ENCODE measurements around the gene ATP6V0C.
A peak's percentile ranks its signal among the peaks of the same experiment; 100 is the strongest.

Gene ATP6V0C

DNA sequence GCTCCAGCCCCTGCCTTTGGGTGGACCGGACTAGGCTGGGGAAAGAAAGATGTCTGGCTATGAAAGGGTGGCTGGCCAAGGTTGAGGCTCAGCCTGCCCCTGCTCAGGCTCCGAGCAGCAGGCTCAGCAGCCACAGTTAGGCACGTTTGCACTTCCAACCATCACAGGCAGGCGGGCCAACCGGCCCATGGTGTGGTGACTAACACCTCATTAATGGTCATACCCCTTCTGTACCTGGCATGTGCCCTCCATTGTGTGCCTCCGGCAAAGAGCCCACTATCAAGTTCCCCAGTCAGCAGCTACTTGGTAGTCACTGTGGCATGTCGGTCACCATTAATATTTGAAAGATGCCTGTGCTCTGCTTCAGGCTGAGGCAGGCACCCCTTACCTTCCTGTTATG, 32.1 kb upstream of the ATP6V0C start:
- H3K4me1 Mint-ChIP-seq = peaks cover 12% of the 10 kb centered on the region
- no peaks in the 10 kb centered on the region for H3K9me3 Mint-ChIP-seq
- peaks cover 2% of the 10 kb centered on the region for H3K36me3 Mint-ChIP-seq
- ATAC-seq (ENCODE audit: low read depth) (no peak), DNase-seq (ENCODE audit: low spot score in 2 of 2) (no peak)
- no peak overlapping the region for H3K4me3 Mint-ChIP-seq
- H3K27me3 Mint-ChIP-seq = no peaks in the 10 kb centered on the region
- H3K27ac Mint-ChIP-seq = no peak overlapping the region

DNA sequence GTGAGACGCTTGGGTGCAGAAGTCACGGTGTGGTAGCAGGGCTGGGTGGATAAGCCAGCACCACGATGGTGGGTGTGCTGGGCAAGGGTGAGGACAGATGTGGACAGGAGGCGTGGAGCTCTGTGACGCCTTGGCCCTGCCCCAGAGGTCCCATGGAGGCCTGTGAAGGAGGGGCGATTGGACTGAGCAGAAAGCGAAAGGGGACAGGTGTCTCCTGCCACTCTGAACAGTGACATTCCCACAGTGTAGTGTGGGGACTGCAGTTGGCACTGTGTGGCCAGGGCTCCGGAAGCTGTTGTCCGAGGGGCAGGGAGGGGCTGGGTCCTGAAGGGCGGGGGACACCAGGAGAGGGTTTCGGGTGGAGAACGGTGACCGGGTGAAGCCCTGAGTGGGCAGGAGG, 31.5 kb upstream of the ATP6V0C start:
- H3K9me3 Mint-ChIP-seq = no peaks in the 10 kb centered on the region
- H3K4me3 Mint-ChIP-seq = no peak overlapping the region
- DNase-seq (ENCODE audit: low spot score in 2 of 2) (no peak), ATAC-seq (ENCODE audit: low read depth) (no peak)
- peak overlapping the region; percentile 66 for H3K27ac Mint-ChIP-seq
- no peaks in the 10 kb centered on the region for H3K27me3 Mint-ChIP-seq
- H3K4me1 Mint-ChIP-seq = peaks cover 17% of the 10 kb centered on the region
- H3K36me3 Mint-ChIP-seq = peaks cover 2% of the 10 kb centered on the region

DNA sequence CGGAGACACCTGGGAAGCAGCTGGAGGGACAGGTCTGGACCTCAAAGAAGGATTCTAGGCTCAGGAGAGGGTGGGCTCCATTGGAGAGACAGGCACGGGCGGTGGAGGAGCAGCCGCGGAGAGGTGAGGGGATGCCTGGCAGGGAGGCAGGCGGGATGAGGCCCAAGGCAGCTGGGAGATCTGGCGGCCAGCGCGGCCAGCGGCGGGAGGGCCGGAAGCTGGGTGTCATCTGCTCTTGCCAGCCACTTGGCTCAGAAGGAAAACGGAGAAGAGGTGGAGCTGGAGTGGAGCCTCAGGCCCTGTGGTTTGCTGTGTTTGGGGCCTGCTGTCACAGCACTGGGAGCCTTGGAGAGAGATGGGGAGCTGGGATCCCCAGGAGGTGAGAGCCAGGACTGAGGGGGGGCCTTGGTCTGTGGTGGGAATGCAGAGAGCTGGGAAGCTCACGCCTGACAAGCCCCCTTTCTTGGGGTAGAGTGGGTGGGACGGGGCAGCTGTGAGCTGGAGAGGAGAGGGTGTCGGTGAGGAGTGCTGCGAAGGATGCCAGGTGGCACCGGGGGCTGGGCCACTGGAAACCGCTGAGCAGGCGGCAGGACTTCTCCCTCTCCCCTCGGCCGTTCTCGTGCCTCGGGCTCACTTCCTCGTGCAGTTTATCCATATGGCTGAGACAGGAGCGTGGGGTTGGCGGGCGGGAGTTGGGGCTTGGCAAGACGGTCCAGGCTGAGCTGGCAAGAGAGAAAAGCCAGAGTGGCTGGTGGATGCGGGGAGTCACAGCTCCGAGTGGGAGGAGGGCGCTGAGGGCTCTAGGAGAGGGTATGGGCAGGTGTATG, 30.8 kb upstream of the ATP6V0C start:
- Mint-ChIP-seq H3K4me1 (peaks cover 19% of the 10 kb centered on the region), H3K4me3 (no peak overlapping the region), H3K27ac (peak overlapping the region; percentile 66), H3K27me3 (no peaks in the 10 kb centered on the region), H3K36me3 (peaks cover 2% of the 10 kb centered on the region), H3K9me3 (no peaks in the 10 kb centered on the region)
- no peak for ATAC-seq (ENCODE audit: low read depth)
- no peak for DNase-seq (ENCODE audit: low spot score in 2 of 2)

GRCh38 chr16:2483939-2484897, 29.5 kb upstream of the ATP6V0C start:
- Mint-ChIP-seq H3K4me3 (no peak overlapping the region), H3K36me3 (peaks cover 2% of the 10 kb centered on the region), H3K27me3 (no peaks in the 10 kb centered on the region), H3K27ac (no peak overlapping the region), H3K4me1 (peaks cover 19% of the 10 kb centered on the region), H3K9me3 (no peaks in the 10 kb centered on the region)
- DNase-seq (ENCODE audit: low spot score in 2 of 2) = no peak
- ATAC-seq (ENCODE audit: low read depth) = no peak

DNA sequence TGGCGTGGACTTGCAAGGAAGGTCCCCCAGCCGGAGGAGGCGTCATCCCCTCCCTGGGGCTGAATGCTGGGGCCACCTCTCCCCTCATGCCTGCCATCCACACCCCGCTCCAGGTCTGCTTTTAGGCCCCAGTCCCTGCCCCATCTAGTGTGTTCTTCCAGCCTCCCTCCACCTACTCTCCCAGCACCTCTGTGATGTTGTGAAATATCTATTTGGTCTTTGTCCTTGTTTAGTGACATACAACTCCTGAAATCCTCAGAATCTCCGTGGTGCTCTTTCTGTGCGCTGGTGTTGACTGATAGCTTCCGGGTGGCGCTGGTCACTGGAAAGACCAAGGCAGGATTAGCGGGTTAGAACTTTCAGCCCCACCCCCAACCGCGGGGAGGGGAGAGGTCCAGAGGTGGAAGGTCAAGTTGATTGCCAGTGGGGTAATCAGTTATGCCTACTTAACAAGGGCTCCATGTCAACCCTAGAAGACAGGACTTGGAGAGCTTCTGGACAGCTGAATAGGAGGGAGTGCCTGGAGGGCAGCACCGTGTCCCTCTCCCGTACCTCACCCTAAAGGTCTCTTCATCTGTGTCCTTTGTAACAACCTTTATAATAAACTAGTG, 28.7 kb upstream of the ATP6V0C start:
- ATAC-seq (ENCODE audit: low read depth) = no peak
- H3K27ac Mint-ChIP-seq = peak overlapping the region; percentile 69
- H3K27me3 Mint-ChIP-seq = no peaks in the 10 kb centered on the region

GRCh38 chr16:2485811-2486507, 27.8 kb upstream of the ATP6V0C start:
- DNase-seq (ENCODE audit: low spot score in 2 of 2) = no peak
- Mint-ChIP-seq H3K36me3 (peaks cover 2% of the 10 kb centered on the region), H3K9me3 (no peaks in the 10 kb centered on the region), H3K4me3 (no peak overlapping the region), H3K27me3 (no peaks in the 10 kb centered on the region), H3K4me1 (peaks cover 19% of the 10 kb centered on the region), H3K27ac (no peak overlapping the region)
- ATAC-seq (ENCODE audit: low read depth) = no peak

More for the DNA sequence above, 28.7 kb upstream of the ATP6V0C start:
- no peak overlapping the region for H3K4me3 Mint-ChIP-seq
- no peak for DNase-seq (ENCODE audit: low spot score in 2 of 2)
- H3K36me3 Mint-ChIP-seq = peaks cover 2% of the 10 kb centered on the region
- peaks cover 19% of the 10 kb centered on the region for H3K4me1 Mint-ChIP-seq
- H3K9me3 Mint-ChIP-seq = no peaks in the 10 kb centered on the region

GRCh38 chr16:2486645-2487516, 26.9 kb upstream of the ATP6V0C start:
- ATAC-seq (ENCODE audit: low read depth) (peak; percentile 99), DNase-seq (ENCODE audit: low spot score in 2 of 2) (peak in 1 of 2 donors; percentile 74)
- peaks cover 19% of the 10 kb centered on the region for H3K4me1 Mint-ChIP-seq
- H3K27me3 Mint-ChIP-seq = no peaks in the 10 kb centered on the region
- H3K36me3 Mint-ChIP-seq = peaks cover 2% of the 10 kb centered on the region
- peak overlapping the region; percentile 74 for H3K4me3 Mint-ChIP-seq
- H3K9me3 Mint-ChIP-seq = no peaks in the 10 kb centered on the region
- peak overlapping the region; percentile 87 for H3K27ac Mint-ChIP-seq

DNA sequence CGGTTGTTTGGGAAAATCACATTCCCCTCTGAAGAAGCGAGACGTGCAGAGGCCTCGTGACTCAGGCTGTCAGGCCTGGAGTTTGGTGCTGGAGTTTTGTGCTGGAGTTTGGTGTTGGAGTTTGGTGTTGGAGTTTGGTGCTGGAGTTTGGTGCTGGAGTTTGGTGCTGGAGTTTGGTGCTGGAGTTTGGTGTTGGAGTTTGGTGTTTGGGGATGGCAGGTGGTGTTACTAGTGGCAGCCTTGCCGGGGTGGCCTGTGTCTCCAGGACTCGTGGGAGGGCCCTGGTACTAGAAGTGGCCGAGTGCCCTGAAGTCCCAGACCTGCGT, 26.3 kb upstream of the ATP6V0C start:
- Mint-ChIP-seq H3K27me3 (no peaks in the 10 kb centered on the region), H3K36me3 (peaks cover 2% of the 10 kb centered on the region), H3K4me1 (peaks cover 16% of the 10 kb centered on the region), H3K4me3 (peak overlapping the region; percentile 74), H3K9me3 (no peaks in the 10 kb centered on the region), H3K27ac (peak overlapping the region; percentile 87)
- DNase-seq (ENCODE audit: low spot score in 2 of 2) (no peak), ATAC-seq (ENCODE audit: low read depth) (no peak)

DNA sequence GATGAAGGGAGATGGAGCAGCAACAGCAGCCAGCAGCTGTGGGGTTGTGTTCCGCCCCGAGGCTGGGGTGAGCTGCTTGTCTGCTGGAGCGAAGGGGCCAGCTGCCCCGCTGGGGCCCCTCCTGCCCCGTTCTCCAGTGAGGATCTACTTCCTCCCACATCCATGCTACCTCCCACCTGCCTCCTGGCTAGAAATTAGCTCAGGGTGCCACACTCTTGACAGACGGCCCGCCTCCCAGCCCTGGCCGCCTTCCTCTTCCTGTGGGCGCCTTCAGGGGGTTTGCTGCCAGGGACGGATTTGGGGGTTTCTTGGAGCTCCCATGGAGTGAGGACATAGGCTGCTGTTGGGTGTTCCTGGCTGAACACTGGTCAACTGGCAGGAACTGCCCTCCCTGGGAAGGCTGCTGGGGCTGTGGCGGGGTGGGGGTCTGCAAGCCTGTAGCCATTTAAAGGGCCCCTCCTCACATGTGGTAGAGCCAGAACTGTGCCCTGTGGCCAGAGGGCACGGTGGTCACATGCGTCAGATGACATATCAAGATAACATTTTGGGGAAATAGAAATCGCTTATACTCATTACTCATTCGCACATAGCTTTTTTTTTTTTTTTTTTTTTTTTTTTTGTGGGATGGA, 25.7 kb upstream of the ATP6V0C start:
- Mint-ChIP-seq H3K27me3 (no peaks in the 10 kb centered on the region), H3K4me1 (peaks cover 14% of the 10 kb centered on the region), H3K9me3 (no peaks in the 10 kb centered on the region), H3K36me3 (no peaks in the 10 kb centered on the region), H3K4me3 (no peak overlapping the region), H3K27ac (no peak overlapping the region)
- no peak for ATAC-seq (ENCODE audit: low read depth)
- DNase-seq (ENCODE audit: low spot score in 2 of 2) = no peak

DNA sequence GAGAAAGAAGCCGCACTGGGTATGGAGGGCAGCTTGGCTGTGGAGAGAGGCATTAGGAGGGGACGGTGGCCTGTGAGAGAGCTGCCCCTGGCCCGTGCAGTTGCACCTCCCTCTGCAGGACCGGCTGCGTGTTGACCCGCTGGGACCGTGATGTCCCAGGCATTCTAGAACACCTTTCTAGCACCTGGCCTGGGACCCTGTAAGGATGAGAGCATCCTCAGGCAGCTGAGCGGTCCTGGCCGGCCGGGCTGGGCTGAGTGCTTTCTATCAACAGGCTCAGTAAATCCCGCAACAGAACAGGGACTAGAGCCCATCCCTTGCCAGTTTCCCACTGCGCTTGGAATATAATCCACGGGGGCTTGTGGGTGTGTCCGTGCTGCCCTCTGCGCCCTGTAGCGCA, 24.2 kb upstream of the ATP6V0C start:
- no peak overlapping the region for H3K27ac Mint-ChIP-seq
- ATAC-seq (ENCODE audit: low read depth) (no peak), DNase-seq (ENCODE audit: low spot score in 2 of 2) (no peak)
- H3K4me1 Mint-ChIP-seq = peaks cover 10% of the 10 kb centered on the region
- H3K9me3 Mint-ChIP-seq = no peaks in the 10 kb centered on the region
- H3K36me3 Mint-ChIP-seq = no peaks in the 10 kb centered on the region
- no peak overlapping the region for H3K4me3 Mint-ChIP-seq
- no peaks in the 10 kb centered on the region for H3K27me3 Mint-ChIP-seq

DNA sequence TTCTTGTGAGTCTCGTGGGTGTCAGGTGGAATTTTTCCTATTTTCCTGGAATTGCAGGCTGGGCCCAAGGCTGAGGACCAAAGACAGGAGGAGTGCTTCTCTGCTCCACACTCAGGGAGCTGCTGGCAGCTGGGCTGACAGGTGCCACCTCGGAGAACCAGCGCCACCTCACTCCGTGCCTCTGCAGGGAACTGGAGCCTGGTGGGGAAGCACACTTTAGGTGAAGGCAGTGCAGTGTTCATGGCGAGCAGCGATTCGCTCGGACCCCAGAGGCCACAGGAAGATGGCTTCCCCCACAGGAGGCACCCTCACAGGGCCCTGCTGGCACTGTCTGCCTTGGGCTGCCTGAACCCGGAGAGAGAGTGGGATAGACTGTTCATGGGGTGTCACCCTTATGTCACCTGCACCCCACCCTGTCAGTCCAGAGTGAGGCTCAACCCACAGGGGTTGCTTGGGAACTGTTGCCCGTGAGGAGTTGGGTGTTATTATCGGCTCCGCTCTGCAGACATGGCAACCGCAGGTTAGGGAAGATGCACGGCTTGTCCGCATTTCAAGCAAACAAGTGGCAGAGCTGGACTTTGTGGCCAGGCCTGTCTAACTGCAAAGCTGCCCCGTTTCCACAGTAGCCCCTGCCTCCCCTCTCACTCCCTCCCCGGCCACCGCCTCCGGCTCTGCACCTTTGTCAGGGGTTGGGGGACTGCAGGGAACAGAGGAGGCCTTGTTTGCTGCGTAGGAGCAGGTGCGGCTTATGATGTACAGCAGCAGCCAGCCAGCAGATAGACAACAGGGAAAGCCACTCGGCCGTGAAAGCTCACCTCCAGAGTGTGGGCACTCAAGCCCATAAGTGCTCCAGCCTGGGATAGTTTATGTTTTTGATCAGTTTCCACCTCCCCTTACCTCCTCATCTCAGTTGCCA, 23.3 kb upstream of the ATP6V0C start:
- peaks cover 10% of the 10 kb centered on the region for H3K4me1 Mint-ChIP-seq
- no peak overlapping the region for H3K27ac Mint-ChIP-seq
- H3K9me3 Mint-ChIP-seq = no peaks in the 10 kb centered on the region
- H3K4me3 Mint-ChIP-seq = no peak overlapping the region
- H3K27me3 Mint-ChIP-seq = no peaks in the 10 kb centered on the region
- no peaks in the 10 kb centered on the region for H3K36me3 Mint-ChIP-seq
- DNase-seq (ENCODE audit: low spot score in 2 of 2) = no peak
- ATAC-seq (ENCODE audit: low read depth) = no peak

GRCh38 chr16:2492292-2492691, 21.5 kb upstream of the ATP6V0C start:
- ATAC-seq (ENCODE audit: low read depth) (no peak), DNase-seq (ENCODE audit: low spot score in 2 of 2) (no peak)
- Mint-ChIP-seq H3K9me3 (no peaks in the 10 kb centered on the region), H3K36me3 (no peaks in the 10 kb centered on the region), H3K27me3 (no peaks in the 10 kb centered on the region), H3K4me3 (no peak overlapping the region), H3K27ac (no peak overlapping the region), H3K4me1 (peaks cover 4% of the 10 kb centered on the region)
